C4-2B (cell line): ENCODE measurements around the gene PCNT.

ENCODE experiments used
- CTCF ChIP-seq: fragments of 450-650 bp; conservative IDR thresholded peaks from 2 replicates; pipeline ENCODE4 v1.5.1; 2017; ENCODE audit warnings: mild to moderate bottlenecking
- ZFX ChIP-seq: fragments of 450-650 bp; IDR thresholded peaks from 2 replicates; pipeline ENCODE4 v1.6.1; 2017

- TF ChIP-seq CTCF (no peak), ZFX (no peak)
Measured at GRCh38 chr21:46429754-46430681, 106.1 kb downstream of the PCNT start.
